Lower leg skin (tissue), 4 donors: ENCODE data around the gene ENTREP3. TPM values are rescaled to one million over a fixed set of nuclear protein-coding genes. Genes with fewer than 3 reads are reported as not detected.

ENCODE experiments used
- DNase-seq, 2 donors: peaks; one replicate each; pipeline ENCODE4 v3.0.0-alpha.2; 2019; ENCODE audit warnings: low spot score in 2 of 2
- H3K4me3 ChIP-seq: fragments of 200-600 bp; sonication (generic); 2 replicates; pipeline ENCODE4 v1.5.1; 2017; ENCODE audit warnings: mild to moderate bottlenecking, low read depth; ENCODE audit not compliant: poor library complexity, severe bottlenecking
- CTCF ChIP-seq, 3 donors: fragments of 450-650 bp; IDR thresholded peaks; one replicate each; pipeline ENCODE4 v1.5.1; 2016; ENCODE audit warnings: antibody characterized with exemption in 3 of 3, mild to moderate bottlenecking in 3 of 3, moderate library complexity in 2 of 3
- POLR2A ChIP-seq, 2 donors: fragments of 450-650 bp; IDR thresholded peaks; one replicate each; pipeline ENCODE4 v1.6.1; 2016 to 2017; ENCODE audit warnings: antibody characterized with exemption in 2 of 2, mild to moderate bottlenecking in 1 of 2, moderate library complexity in 1 of 2
- WGBS, 2 donors: methylation state at CpG; one replicate each; pipeline ENCODE4 v1.1.5; 2018; 5-methylcytosine and 5-hydroxymethylcytosine counted together
- intact Hi-C: fragments of 100-400 bp; cut with DNase I; formaldehyde crosslinking; loops from one replicate; pipeline ENCODE4 v1.15.0; 2023; ENCODE audit warnings: low total_unique reads
- total RNA-seq, 4 donors: library from RNA; depleted of rRNA; stranded (reverse); fragments of >200 nt; gene quantifications; one replicate each; pipeline ENCODE4 v1.1.0, GENCODE V29; 2016

The ENTREP3 gene
- total RNA-seq, 4 donors from 2014 or later, result 9.6 to 26.0 (median 18.7) TPM

GRCh38 chr1:155297384-155297783, 42.1 kb upstream of the ENTREP3 start:
- no peak overlapping the region for H3K4me3 ChIP-seq
- intact Hi-C loops, result no loop called here
- DNase-seq, result no peak
- WGBS, 2 donors, result 75 to 77% methylated on average over 7 of the region's 7 CpGs
- no peak for TF ChIP-seq CTCF (IDR thresholded peaks at IDR 0.05)
- TF ChIP-seq POLR2A (IDR thresholded peaks at IDR 0.05), result no peak

DNA sequence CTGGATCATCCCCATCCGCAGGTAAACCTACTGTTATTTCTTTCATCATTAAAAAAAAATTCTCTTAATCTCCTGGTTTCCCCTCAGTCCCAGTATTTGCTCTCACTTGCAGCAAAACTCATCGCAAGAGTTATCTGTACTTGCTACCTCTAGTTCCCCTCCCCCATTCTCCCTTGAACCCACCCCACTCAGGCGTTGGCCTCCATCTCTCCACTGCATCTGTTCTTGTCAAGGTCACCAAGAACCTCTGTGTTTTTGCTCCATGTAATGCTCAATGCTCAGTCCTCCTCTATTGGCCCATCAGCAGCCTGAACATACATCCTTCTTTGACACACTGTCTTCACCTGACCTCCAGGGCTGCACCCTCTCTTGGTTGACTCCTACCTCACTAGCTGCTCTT, 41.4 kb upstream of the ENTREP3 start:
- no peak for DNase-seq
- TF ChIP-seq CTCF (IDR thresholded peaks at IDR 0.05) (no peak), POLR2A (IDR thresholded peaks at IDR 0.05) (no peak)
- intact Hi-C loops, result no loop called here
- H3K4me3 ChIP-seq, result no peak overlapping the region
- WGBS, 2 donors, result 87 to 90% methylated on average over 3 of the region's 3 CpGs

DNA sequence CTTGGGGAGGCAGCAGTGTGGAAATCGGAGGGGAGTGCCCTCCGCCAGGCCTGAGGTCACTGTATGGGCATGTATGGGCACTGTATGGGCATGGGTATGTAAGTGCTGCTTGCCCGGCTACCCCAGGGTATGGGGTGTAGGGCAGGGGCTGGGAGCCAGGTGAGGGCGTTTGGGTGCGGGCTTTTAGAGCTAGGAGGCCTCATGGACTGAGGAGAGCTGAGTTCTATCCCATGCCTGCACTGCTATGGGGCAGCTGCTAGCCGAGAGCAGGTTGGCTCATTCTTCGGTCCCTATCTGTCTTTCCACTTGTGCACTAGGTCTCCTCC, 40.6 kb upstream of the ENTREP3 start:
- intact Hi-C loops, result no loop called here
- TF ChIP-seq POLR2A (IDR thresholded peaks at IDR 0.05) (no peak), CTCF (IDR thresholded peaks at IDR 0.05) (no peak)
- no peak for DNase-seq
- no peak overlapping the region for H3K4me3 ChIP-seq
- 57 to 68% methylated on average over 4 to 7 of the region's 7 CpGs for WGBS, 2 donors

GRCh38 chr1:155295183-155295941, 40.1 kb upstream of the ENTREP3 start:
- no peak overlapping the region for H3K4me3 ChIP-seq
- intact Hi-C loops, result no loop called here
- no peak for TF ChIP-seq CTCF (IDR thresholded peaks at IDR 0.05)
- TF ChIP-seq POLR2A (IDR thresholded peaks at IDR 0.05), result no peak
- DNase-seq, result no peak
- 9 to 12% methylated on average over 34 to 40 of the region's 47 CpGs for whole genome bisulfite sequencing, 2 donors

DNA sequence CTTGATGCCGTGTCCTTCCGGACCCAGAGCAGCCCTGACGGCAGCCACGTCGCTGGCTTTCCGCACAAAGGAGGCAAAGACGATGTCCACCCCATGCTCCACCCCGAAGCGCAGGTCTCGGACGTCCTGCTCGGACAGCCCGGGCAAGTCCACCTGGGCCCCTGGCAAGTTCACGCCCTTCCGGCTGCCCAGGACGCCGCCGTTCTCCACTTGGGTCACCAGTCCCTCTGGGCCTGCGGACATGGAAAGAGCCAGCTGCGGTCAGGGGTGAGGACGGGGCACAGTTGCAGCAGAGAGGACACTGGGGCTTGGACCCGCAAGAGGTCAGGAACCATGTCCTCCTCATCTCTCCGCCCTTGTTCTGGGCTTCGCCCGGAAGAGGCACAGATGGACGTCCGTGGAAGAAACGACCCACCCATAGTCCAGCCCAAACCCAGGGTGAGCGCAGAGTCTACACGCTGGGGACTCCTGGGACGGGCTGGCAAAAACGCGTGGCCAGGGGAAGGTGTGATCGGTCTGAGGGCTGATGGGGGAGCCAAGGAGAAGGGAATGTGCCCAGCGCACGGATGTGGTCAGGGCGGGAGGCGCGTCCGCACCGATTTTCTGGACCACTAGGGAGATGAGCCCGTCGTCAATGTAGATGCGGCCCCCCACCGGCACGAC, 39.4 kb upstream of the ENTREP3 start:
- 48 to 62% methylated on average over 44 to 46 of the region's 46 CpGs for WGBS, 2 donors
- no peak for DNase-seq
- intact Hi-C loops, result no loop called here
- H3K4me3 ChIP-seq, result no peak overlapping the region
- TF ChIP-seq POLR2A (IDR thresholded peaks at IDR 0.05) (no peak), CTCF (IDR thresholded peaks at IDR 0.05) (no peak)
